H1 (cell line): ENCODE data around the gene CCDC74A.
"Not testable (repeated sequence)": the region's sequence is repeated elsewhere in the genome, so short reads cannot be mapped to it uniquely, and the experiment has no call there.

Experiments
- CTCF ChIP-seq, 3 experiments: IDR thresholded peaks; 1 replicate in 2 of 3; 2 replicates in 1 of 3; pipeline versions ENCODE4 v1.5.1 to v1.6.1; 2011; ENCODE audit warnings: low read length in 3 of 3, mild to moderate bottlenecking in 3 of 3, inconsistent platforms in 2 of 3, low read depth in 1 of 3, moderate library complexity in 1 of 3; ENCODE audit not compliant: insufficient read depth in 1 of 3; ENCODE audit errors: control extremely low read depth in 1 of 3
- EZH2 ChIP-seq: fragments of 200-600 bp; sonication (generic); IDR thresholded peaks from 2 replicates; pipeline ENCODE4 v1.7.1; 2012; ENCODE audit warnings: low read depth, mild to moderate bottlenecking, moderate library complexity, low read length, inconsistent platforms; ENCODE audit not compliant: severe bottlenecking
- GTF2F1 ChIP-seq: IDR thresholded peaks from 2 replicates; pipeline ENCODE4 v1.6.1; 2012; ENCODE audit warnings: low read depth, low read length, improper control_type of control experiment, borderline replicate concordance
- KDM1A ChIP-seq: fragments of 200-600, 300-600 bp; sonication (generic); IDR thresholded peaks from 2 replicates; pipeline ENCODE4 v1.7.1; 2016; ENCODE audit warnings: mild to moderate bottlenecking, low read length, borderline replicate concordance
- NRF1 ChIP-seq: IDR thresholded peaks from 2 replicates; pipeline ENCODE4 v1.6.1; 2011; ENCODE audit warnings: mild to moderate bottlenecking, low read depth, low read length, improper control_type of control experiment
- POLR2AphosphoS5 ChIP-seq: IDR thresholded peaks from 2 replicates; pipeline ENCODE4 v1.6.1; 2011; ENCODE audit warnings: low read depth, low read length
- RBBP5 ChIP-seq: IDR thresholded peaks from 2 replicates; pipeline ENCODE4 v1.7.1; 2012; ENCODE audit warnings: low read depth, mild to moderate bottlenecking, inconsistent platforms, low read length, moderate library complexity, borderline replicate concordance
- SP4 ChIP-seq: IDR thresholded peaks from 2 replicates; pipeline ENCODE4 v1.6.1; 2012; ENCODE audit warnings: low read length, inconsistent platforms
- SRF ChIP-seq: IDR thresholded peaks from 2 replicates; pipeline ENCODE4 v1.6.1; 2011; ENCODE audit warnings: mild to moderate bottlenecking, low read depth, low read length, moderate library complexity
- YY1 ChIP-seq: IDR thresholded peaks from 2 replicates; pipeline ENCODE4 v1.6.1; 2011; ENCODE audit warnings: low read depth, mild to moderate bottlenecking, low read length

GRCh38 chr2:131491469-131491836 is 36.2 kb upstream of the CCDC74A start:
- not testable (repeated sequence) for TF ChIP-seq KDM1A; SRF; EZH2; CTCF (IDR thresholded peaks at IDR 0.05; ENCODE audit: control extremely low read depth in 1 of 3, insufficient read depth in 1 of 3, low read depth in 1 of 3, low read length in 3 of 3); YY1; RBBP5; NRF1; POLR2AphosphoS5; GTF2F1; SP4
